ENCODE measurements around the gene PKP4.

Gene PKP4

DNA sequence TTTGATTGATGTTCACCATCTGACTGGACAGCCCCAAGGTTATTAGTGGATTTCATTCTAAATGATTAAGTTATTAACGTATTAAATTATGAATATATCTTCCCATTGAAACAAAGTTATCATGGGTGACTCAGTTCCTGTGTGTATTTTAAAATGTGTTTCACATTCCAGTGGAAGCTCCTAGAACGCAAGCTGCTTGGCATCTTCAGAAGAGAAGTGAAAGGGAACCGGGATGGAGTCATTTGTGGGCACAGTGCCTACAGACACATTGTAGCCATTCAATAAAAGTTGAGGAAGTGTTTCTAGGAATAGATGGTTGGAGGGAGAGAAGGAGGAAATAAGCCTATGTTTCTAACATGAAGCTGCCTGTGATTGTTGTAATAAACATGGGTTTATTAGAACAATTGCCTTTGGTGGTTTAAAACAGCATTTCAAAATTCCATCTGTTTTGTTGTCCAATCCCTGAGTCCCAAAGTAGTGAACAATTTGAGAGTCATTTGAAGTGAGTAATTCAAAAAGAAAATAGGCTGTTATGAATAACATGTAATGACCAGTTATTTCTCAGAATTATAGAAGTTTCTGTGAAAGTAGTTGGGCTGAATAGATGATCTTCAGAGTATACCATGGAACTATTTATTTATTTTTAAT, 143.5 kb downstream of the PKP4 start:
- peak; percentile 29 for DNase-seq (ENCODE audit: low spot score)

DNA sequence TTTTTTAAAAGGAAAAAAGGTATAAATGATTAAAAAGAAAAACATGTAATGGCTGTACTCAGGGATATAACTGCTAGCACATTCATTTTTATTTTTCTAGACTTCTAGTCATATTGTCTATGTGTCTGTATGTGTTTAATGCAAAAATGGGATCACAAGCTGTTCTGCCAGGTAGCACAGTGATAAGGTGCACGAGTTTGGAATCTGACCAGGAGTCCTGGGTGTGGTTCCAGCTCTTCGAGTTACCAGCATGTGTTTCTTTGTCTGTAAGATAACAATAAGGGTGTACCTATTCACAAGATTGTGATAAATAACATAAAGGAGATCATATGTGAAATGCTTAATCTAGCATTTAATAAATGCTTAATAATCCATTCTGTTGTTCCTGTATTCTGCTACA, 145.3 kb downstream of the PKP4 start:
- no peak for DNase-seq (ENCODE audit: low spot score)

DNA sequence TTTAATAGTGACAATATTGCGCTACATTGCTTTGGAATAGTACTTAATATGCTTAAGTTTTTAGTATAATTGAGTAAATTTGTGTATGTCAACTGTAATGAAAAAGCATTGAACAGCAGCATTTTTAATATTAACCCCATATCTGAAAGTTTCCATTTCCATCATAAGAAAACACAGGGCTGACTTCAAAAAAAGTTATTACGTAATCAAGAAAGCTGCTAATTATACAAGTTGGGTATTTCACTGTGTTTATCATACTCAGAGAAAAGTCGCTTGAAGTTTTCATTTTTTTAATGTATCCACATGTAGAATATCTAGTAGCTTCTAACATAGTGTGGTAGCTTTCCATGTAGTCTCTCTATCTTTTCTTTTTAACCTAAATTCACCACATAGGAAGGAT, 146.5 kb downstream of the PKP4 start:
- DNase-seq (ENCODE audit: low spot score) = no peak

DNA sequence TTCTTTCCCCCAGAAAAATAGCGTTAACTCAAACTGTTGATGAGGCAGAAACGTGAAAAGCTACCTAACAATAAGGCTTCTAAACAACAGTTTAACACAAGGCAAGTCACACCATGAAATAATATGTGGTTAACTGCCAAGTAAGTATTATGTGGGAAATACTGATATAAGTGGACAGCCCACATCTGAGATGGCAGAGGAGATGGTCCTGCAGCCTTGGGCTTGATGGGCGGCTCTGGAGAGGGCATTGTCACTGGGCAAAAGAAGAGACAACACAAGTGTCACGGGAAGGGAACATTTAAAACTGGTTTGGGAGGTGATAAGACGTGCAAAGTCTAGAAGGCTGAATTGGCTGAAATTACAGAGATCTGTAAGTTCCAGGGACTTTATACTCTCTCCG, 147.2 kb downstream of the PKP4 start:
- DNase-seq (ENCODE audit: low spot score) = no peak

DNA sequence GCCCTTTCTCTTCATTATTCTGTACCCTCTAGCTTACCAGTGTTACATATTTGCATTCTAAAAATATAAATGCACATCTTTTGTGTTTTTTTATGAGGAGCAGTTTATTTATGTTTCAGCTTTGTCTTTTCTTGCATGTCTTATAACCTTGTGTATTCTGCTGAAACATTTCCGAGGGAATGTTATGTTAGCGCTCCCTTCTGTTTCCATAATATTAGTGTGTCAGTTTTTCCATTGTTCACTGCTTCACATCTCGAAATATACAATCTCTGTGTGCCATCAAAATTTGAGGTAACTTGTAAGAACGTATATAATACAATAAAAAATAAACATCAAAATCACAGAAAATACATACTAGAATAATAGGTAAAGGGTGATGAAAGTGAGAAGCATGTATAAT, 153.3 kb downstream of the PKP4 start:
- no peak for DNase-seq (ENCODE audit: low spot score)

DNA sequence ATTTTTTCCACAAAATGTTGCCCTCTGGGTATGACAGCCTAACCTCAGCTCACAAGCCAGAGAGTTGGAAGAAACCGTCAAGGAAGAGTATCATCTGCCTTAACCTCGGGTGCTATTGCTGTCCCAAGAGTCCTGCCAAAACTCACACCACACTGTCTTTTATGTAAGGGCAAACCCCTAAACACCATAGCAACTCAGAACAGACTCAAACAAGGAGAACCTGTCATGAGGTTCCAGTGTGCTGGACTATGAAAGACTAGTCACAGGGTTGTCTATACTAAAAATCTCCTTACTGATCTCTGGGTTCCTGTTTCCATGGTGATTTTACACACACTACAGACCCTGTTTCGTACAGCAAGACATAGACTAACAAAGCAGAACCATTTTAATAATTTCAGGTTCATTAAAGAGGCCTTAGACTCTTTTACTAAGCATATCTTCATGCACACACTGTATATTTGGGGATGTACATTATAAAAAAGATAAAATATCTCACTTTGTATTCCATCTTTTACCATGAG, 159.8 kb downstream of the PKP4 start:
- no peak for DNase-seq (ENCODE audit: low spot score)

DNA sequence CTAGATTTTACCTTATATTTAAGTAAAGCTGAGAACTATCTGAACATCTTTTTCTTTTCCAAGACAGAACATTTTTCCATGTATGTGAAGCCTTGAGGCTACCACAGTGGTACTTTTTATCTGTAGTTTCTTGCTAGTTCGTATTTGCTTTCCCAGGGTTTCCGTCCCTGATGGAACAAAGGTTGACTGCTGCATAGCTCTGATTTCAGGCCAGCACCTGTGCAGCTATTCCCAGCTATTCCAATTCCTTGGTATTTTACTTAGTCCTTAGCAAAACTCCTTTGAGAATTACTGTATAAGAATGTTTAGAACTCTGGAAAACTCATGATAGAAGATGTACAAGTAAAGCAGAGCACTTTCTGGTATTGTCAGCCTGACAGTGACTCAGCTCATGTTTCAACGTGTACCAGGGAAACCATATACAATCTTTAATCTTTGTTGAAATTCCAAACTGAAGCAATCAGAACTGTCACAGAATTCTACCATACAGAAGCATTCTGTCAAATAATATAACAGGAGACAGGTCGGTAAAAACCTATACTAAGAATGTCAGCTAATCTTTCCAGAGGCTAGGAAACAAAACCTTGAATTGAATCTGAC, 162.2 kb downstream of the PKP4 start:
- no peak for DNase-seq (ENCODE audit: low spot score)

DNA sequence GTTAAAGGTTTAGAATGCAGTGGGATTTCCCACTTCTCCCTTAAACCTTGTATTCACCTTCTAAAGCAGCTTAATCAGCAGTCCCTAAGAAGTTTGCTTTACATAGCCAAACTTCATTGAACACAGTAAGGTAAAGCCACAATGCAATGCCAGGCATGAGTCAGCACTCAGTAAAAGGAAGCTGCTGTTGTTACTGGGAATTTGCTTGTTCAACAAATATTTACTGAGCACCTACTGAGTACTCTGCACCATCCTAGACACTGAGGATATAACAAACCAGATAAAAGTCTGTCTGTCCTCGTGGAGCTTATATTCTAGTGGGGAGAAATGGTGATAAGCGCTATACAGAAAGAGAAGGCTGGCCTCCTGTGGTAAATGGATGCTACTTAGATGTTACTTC, 162.7 kb downstream of the PKP4 start:
- DNase-seq (ENCODE audit: low spot score) = no peak

DNA sequence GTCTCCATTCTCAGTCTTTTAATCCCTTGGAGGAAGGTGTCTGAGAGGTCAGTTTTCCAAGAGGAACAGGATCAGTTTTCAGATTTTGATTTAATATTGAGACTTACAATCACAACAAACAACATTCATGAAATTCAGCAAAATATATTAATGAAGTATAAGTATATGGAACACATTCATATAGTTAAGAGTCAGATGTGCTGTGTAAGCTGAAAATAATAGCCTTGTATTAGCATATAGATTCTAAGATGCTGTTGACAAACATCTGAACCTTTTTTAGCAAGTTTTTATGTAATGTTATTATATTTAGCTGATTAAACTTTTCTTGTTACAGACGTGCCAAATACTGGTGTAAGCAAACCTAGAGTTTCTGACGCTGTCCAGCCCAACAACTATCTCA, 163.9 kb downstream of the PKP4 start:
- DNase-seq (ENCODE audit: low spot score) = no peak

DNA sequence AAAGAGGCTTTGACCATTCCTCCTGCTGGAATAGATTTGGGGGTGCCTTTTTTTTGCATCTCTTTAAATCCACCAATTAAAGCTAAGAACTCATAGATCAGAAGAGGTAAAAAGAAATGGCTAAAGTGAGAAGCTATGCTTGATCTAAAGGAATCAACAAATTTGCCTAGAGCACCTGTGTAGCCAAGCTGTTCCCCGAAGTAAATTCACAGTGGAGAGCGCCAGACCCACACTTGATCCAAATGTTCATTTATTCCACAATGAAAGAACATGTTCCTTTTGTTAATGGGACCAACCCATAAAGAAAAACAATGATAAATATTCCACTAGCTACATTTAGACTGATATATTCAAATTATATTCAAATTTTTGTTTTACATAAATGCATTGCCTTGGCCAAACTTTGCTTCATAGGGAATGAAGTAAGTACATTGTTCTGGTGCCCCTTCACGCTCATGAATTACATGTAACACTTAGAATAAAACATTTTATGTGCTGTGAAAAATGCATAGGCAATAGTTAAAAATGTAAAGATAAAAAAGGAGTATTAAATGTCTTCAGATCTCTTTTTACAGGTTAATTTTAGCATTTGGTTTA, 167.4 kb downstream of the PKP4 start:
- DNase-seq (ENCODE audit: low spot score) = no peak

DNA sequence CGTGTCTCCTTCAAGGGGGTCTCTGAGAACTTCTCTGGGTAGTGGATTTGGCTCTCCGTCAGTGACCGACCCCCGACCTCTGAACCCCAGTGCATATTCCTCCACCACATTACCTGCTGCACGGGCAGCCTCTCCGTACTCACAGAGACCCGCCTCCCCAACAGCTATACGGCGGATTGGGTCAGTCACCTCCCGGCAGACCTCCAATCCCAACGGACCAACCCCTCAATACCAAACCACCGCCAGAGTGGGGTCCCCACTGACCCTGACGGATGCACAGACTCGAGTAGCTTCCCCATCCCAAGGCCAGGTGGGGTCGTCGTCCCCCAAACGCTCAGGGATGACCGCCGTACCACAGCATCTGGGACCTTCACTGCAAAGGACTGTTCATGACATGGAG, 168.2 kb downstream of the PKP4 start:
- DNase-seq (ENCODE audit: low spot score) = no peak

DNA sequence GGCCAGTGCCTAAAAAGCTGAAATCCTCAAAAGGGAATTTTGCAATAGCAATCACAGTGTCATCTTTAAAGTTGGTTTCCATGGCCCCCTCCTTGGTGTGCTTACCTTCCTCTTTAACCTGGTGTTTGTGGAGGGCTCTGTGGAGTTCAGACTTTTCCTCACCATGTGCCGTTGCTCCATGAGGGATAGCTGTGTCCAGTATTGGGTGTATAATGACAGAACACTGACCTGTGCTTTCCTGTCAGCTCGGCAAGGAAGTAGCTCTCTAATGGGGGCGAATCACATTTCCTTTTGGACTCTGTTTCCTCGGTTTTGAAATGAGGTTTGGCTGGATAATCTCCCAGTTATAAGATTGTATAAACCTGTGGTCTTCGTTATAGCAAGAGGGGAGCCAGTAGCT, 172.4 kb downstream of the PKP4 start:
- no peak for DNase-seq (ENCODE audit: low spot score)

DNA sequence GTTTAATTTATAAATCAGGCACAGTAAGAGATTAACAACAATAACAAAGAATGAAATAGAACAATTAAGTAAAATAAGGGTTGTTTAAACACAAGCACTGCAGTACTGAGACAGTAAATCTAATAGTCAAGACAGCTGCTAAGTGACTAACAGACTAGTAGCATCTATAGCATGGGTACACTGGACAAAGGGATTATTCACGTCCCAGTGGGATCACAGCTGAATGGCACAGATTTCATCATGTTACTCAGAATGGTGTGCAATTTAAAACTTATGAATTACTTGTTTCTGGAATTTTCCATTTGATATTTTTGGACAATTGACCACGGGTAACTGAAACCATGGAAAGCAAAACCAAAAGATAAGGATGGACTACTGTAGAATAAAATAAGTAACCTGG, 176.5 kb downstream of the PKP4 start:
- no peak for DNase-seq (ENCODE audit: low spot score)

DNA sequence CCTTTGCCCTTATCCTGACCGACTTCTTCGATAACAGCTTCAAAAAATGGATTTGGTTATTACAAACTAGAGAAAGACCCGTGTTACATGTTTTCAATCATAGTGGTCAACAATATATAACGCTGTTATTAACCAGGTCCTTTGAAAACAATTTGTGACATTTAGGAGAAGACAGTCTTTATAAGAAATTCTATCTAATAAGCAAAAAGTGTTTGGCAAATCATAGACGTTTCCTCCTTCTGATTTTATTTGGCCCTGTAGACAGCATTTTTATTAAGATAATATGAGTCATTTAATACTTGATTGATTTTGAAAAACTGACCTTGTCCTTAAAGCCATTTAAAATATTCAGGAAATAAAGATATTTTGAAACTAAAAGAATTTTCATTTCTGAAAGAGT, 177.9 kb downstream of the PKP4 start:
- DNase-seq (ENCODE audit: low spot score) = no peak

DNA sequence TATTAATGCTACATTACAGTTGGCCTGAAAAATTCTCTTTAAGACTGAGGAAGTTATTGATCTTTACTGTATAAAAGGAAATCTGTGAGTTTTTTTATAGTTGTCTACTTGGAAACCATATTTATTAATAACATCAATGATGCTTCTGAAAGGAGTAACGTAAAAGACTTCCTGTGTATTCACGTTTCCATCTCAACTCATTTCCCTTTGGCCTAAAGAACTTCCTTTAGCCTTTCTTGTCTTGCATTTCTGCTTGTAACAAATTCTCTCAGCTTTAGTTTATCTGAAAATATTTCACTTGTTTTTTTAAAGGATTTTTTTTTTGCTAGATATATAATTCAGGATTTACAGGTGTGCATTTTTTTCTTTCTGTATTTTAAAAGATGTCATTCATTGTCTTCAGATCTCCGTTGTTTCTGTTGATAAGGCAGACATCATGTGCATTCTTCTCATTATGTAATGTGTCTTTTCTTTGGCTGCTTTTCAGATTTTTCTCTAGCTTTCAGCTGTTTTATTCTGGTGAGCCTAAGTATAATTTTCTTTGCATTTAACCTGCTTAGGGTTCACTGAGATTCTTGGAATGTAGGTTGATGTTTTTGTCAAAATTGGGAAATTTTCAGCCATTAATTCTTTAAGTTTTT, 179.3 kb downstream of the PKP4 start:
- no peak for DNase-seq (ENCODE audit: low spot score)

DNA sequence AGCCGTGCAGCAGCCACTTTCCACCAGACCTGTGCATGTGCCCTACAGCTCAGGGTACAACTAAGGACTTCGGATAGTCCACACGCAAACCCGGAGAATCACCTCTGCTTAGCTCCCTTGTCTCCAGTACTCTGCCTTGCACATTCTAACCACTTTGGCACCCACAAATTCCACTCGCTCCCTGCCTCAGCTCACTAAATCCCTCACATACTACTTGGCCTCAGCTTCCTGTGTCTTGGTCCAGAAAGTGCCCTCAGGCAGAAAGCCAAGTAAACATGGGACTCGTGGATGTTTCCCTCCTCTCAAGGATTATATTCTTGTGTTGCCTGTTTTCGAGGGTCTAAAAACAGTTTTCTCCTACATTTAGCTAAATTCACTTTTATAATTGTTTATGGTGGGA, 180.6 kb downstream of the PKP4 start:
- no peak for DNase-seq (ENCODE audit: low spot score)

DNA sequence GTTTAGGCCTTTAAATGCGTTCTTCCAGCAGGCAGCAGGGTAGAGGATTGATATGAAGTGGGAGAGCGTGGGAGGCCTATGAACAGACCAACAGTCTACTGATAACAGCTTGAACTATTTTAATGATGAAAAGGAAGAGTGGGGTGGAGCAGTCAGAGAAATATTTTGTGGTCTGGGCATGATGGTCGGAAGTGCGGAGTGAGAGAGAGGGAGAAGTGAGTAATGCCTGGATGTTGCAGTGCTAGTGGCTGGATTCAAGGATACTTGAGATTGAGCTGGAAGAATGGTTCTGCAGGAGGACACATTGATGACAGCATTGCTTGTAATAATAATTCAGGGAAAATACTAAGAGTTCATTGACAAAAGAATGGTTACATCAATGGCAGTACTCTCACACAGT, 187.4 kb downstream of the PKP4 start:
- no peak for DNase-seq (ENCODE audit: low spot score)

DNA sequence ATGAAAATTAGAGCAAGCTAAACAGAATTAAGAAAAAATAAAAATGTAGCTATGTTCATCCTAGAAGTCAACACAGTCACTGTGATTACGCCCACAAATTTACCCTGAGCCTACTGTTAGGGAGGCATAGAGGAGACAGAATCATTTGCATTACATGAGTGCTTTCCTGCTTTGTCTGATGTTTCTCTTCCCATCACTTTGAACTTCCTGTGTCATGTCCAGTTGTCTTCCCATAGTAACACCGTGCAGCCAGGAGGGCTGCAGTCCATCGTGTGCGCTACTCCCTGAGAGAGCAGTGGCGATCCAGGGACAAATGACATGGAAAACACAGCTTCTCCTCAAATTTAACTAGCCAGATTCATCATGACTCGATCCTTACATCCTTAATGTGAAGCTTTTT, 188.5 kb downstream of the PKP4 start:
- DNase-seq (ENCODE audit: low spot score) = no peak

DNA sequence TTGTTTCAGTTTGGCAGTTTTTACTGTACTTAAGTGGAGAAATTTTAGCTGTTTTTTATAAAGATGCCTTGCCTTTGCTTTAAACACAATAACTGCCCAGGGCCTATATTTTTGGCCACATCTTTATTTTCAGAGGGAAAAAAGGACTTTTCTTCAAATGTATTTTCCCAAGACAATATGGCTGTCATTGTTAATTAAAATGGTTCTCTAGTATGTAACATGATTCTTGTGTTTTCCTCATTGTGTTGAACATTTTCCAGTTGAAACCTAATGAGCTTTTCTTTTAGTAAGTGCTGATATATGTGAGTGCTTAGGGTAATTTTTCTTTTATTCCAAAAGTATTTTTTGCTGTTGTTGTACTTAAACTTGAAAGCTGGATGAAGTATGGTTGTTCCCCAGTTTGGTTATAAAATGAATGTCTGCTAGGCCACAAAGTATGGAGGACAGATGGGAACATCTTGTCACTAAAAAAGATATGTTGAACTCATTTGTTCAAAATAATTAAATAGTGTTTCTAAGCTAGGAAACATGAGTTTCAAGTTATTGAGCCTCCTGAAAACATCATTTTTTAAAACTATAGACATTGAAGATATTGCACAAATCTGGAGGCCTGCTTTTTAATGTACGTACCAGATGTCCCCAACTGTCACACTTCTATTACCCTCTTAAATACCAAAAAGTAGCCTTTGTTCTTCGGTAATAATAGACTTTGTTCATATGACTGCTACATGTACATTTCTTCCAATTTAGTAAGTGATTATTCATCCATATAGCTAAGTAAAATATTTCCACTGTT, 190.9 kb downstream of the PKP4 start:
- no peak for DNase-seq (ENCODE audit: low spot score)

DNA sequence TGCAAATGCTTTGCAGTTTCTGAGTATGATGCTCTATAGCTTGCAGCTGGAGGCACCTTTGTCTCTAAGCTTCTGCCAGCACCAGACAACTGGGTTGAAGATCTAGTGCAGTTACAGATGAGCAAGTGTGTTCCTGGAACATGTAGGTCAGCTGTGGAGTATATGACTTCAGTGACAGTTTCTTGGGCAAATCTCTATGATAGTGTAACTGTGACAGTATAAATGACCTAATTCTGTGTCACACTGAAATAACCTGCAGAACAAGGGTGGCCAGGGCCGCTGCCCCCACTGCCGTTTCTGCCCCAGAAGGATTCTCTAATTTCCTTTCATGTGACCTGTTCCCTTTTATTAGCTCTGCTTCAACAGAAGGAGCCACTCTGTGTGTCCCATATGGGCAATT, 193.1 kb downstream of the PKP4 start:
- DNase-seq (ENCODE audit: low spot score) = no peak

DNA sequence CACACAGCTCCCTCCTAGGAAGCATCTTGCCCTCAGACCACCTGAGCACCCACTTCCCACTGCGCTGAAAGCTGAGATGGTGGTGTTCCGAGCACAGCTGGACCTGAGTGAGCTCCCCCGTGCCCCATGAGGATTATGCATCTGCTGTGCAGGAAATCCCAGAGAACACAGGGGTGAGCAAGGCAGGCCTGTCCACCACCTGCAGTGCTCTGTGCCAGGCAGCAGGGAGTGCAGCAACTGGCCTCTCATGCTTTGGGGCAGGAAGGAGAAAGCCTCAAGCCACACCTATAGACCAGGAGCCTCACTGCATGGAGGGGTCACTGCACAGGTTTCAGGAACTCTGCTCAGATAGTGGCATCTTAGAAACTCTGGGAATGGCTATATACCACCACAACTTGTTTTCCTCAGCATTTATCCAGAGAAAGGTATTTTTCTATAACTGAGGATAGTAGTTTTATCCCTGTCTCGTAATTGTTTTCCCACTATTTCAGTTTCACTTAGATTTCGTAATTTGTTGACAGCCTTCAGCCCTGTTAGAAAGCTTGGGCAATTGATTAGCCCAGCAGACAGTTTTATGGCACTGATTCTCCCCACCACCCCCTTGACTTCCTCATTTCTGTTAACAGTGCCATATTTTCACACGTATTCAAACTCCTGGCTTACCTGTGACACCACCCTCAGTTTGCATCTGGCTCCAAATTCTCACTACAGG, 194.1 kb downstream of the PKP4 start:
- no peak for DNase-seq (ENCODE audit: low spot score)

All from globus pallidus (tissue), 1 donor.